CD4-positive, alpha-beta T cell treated with Interleukin-4 for 4 hours (primary cell): Measurements from ENCODE around the gene ZFTA.

Experiments
- DNase-seq: peaks from one replicate; pipeline ENCODE4 v3.0.0-alpha.2; 2020

Gene ZFTA

DNA sequence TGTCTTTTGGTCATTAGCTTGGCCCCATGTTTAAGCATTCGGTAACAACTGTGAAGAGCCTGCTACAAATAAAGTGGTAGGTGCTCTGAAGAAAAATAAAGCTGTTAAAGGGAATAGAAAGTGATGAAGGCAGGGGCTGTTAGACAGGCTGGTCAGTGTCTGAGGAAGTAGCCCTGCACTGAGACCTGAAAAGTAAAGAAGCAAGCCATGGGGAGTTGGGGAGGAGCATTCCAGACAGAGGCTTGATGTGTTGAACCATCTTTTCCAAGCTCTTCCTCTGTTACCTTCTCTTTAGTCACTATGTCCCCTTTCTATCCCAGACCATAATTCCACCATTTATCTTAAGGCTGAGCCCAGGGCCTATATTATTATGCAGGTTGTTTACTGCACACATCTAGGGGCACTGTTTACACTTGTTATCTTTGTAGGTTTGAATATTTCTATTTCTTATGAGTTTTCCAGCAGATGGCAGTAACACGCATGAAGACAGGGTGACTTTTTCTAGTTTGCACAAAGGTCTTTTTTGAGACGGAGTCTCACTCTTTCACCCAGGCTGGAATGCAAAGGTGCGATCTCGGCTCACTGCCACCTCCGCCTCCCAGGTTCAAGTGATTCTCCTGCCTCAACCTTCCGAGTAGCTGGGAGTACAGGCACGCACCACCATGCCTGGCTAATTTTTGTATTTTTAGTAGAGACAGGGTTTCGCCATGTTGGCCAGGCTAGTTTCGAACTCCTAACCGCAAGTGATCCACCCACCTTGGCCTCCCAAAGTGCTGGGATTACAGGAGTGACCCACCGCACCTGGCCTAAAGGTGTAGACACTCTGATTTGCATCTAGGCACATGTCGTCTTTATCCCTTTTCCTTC is 23.0 kb downstream of the ZFTA start:
- DNase-seq: no peak

DNA sequence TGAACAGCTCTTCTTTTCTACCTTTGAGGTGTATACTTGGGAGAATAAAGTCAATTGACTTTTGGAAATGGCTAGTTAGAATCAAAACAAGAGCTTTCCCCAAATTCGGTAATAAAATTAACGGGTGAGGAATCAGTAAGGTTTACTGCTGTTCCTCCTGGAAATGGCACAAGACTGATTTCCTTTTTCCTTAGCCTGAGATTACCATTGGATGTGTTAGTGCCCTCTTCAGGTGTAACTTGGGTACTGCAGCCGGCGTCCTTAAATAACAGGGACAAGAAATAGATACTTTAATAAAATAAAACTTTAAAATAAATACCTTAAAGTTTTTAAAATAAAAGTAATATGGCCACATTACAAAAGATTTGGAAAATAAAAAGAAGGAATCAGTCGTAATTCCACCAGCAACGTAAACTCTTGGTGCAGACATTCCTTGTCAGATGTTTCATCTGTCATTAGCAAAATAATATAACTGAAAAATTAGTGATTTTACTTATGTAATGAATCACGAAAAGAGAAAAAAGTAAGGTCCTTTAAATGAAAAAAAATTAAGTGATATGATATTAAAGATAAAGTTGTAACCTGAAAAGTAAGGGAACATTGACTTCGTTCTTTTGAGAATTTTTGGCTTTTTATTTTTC is 29.7 kb downstream of the ZFTA start:
- DNase-seq: peak; percentile 69

GRCh38 chr11:63737718-63738117 is 30.9 kb downstream of the ZFTA start:
- no peak for DNase-seq

GRCh38 chr11:63736864-63737263 is 31.7 kb downstream of the ZFTA start:
- no peak for DNase-seq

DNA sequence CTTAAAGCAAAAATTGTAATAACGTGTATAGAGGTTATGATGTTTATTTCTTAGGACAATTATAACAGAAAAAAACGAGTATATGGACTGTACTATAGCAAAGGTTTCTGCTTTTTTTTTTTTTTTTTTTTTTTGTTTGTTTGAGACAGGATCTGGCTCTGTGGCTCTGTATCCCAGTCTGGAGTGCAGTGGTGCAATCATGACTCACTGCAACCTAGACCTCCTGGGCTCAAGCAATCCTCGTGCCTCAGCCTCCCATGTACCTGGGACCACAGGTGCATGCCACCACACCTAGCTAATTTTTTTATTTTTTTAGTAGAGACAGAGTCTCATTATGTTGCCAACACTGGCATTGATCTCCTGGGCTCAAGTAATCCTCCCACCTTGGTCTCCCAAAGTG is 39.2 kb downstream of the ZFTA start:
- no peak for DNase-seq

GRCh38 chr11:63720611-63721010 is 48.0 kb downstream of the ZFTA start:
- no peak for DNase-seq

DNA sequence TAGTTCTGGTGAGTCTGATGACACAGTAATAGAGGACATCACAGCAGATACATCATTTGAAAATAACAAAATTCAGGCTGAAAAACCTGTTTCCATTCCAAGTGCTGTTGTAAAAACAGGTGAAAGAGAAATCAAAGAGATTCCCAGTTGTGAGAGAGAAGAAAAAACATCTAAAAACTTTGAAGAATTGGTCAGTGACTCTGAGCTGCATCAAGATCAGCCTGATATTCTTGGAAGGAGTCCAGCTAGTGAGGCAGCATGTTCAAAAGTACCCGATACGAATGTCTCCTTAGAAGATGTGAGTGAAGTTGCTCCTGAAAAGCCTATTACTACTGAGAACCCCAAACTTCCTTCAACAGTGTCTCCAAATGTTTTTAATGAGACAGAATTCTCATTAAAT is 48.6 kb downstream of the ZFTA start:
- DNase-seq: no peak

GRCh38 chr11:63719001-63719400 is 49.6 kb downstream of the ZFTA start:
- DNase-seq: no peak
